GM19351 (cell line): ENCODE measurements around the gene GPR78.

Source experiments
- ATAC-seq: cut with Tn5 transposase; IDR thresholded peaks from one replicate; pipeline ENCODE4 v1.9.1; 2021; ENCODE audit warnings: mild to moderate bottlenecking, moderate library complexity; ENCODE audit not compliant: unreplicated experiment

GPR78 gene, protein sequence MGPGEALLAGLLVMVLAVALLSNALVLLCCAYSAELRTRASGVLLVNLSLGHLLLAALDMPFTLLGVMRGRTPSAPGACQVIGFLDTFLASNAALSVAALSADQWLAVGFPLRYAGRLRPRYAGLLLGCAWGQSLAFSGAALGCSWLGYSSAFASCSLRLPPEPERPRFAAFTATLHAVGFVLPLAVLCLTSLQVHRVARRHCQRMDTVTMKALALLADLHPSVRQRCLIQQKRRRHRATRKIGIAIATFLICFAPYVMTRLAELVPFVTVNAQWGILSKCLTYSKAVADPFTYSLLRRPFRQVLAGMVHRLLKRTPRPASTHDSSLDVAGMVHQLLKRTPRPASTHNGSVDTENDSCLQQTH

DNA sequence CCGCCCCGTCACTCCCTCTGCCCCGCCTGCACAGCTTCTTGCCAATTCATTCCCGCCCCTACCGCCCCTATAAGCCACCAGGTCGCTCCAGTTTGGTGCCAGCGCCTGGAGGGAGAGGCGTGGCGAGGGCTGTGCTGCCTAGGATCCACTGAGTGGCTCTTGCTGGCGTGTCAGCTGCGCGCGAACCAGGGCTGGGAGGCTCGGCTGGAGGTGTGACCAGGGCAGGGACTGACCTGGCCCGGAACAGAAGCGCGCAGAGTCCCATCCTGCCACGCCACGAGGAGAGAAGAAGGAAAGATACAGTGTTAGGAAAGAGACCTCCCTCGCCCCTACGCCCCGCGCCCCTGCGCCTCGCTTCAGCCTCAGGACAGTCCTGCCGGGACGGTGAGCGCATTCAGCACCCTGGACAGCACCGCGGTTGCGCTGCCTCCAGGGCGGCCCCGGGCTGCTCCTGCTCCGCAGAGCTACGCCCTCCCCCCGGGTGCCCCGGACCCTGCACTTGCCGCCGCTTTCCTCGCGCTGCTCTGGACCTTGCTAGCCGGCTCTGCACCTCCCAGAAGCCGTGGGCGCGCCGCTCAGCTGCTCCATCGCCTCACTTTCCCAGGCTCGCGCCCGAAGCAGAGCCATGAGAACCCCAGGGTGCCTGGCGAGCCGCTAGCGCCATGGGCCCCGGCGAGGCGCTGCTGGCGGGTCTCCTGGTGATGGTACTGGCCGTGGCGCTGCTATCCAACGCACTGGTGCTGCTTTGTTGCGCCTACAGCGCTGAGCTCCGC is at the start of gene GPR78:
GPR78 (plus strand) TSS at position 72 of the 773 bp plus-strand sequence; CDS start at position 663, 591 bp downstream.
- no peak for ATAC-seq

DNA sequence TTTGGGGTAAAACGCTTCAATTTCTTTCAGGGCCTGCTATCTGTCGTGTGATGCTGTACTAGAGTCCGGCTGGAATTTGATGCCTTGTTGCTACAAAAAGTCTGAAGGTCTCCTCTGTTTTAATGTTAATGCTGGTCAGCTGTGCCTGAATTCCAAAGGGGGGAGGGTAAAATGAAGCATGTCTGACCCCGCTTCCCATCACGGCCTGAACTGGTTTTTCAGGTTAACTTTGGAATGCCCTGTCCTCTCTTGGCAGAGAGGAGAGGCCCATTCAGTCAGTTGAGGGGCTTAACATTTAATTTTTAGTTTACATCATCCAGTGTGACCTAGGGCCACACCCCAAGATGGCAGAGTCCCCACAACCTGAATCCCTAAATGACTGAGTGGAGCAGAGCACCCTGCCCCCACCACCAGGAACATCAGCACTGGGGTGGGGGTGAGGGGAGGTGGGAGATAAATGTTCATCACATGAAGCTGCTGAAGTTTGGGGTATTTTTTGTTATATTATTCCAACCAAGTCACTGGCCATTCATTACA is 47.9 kb upstream of the GPR78 start:
- no peak for ATAC-seq

DNA sequence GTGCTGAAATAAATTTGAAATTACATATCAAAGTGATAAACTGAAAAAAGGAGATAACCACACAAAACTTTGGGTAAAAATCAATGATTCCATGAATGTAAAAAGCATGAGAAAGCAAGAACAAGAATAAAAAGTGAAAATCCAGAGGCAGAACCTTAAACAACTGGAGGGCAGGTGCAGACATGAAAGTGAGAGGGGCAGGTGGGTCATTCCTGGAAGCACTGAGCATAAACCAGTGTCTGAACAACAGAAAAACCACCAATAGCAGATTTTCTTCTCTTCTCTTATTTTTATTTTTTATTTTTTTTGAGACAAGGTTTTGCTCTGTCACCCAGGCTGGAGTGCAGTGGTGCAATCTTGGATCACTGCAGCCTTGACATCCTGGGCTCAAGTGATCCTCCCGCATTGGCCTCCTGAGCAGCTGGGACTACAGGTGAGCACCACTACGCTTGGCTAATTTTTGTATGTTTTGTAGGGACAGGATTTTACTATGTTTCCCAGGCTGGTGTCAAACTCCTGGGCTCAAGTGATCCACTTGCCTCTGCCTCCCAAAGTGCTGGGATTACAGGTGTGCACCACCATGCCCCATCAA is 46.8 kb upstream of the GPR78 start:
- peak; percentile 36 for ATAC-seq

DNA sequence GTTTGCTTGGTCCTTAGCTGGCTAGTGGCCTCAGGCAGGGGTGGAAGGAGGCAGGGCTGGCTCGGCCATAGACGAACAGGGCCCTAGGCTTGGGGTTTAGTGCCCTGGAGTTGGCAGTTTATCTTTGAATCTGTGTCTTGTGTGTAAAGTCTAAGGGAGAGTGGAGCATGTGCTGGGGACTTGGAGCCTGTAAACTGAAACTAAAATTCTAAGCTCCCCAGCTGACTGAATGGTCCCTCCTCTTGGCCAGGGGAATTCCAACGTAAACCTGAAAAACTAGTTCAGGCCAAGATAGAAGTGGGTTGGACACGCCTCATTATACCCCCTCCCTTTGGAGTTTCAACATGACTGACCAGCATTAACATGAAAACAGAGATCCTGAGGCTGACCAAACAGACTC is 46.1 kb upstream of the GPR78 start:
- ATAC-seq, result peak; percentile 83

DNA sequence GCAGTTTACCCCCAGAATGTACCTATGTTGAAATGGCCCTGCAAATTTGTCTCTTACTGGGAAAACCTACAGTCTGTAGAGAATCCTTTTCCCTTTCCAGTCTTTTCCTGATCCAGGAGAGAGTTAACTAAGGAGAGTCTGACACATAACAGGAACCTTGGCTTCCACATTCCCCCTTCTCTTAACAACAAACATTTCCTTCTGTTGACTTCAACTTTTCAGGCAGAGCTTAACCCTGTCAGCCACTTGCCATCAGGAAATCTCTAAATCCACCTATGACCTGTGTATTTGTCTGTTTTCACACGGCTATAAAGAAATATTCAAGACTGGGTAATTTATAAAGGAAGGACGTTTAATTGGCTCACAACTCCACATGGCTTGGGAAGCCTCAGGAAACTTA is 45.6 kb upstream of the GPR78 start:
- ATAC-seq, result no peak

DNA sequence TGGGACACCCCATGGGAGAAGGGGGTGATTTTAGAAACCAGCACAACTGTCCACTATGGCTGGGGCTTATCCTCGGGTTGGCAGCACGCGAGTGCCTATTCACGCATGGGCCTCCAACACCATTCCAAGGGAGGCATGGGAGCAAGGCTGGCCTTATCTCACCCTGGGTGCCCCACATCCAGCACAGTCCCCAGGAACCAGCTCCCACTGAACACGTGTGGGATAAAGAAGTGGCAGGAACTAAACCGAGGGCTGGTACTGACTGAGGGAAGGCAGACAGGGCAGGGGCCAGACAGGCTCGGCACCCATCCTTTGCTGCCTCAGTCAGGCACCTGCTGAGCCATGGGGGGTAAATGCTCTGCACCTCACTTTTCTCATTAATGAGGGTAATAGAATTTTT is 43.7 kb upstream of the GPR78 start:
- no peak for ATAC-seq

DNA sequence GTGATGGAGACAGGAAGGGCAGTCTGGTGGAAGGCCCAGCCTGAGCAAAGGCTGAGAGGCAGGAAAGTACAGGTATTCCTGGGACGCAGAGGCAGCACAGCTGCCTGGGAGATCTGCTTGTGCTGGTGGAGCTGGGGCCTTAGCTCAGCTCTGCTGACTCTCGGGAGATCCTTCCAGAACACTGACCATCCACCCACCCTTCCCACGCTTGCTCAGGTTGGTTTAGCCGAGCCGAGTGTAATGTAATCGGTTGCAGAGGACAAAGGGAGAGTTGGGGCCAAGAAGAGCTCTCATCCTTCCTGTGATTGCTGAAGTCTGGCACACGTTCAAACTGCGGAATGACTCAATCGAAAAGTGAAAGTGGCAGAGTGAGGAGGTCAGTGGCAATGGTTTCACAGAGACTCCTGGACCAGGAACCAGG is 43.1 kb upstream of the GPR78 start:
- no peak for ATAC-seq

DNA sequence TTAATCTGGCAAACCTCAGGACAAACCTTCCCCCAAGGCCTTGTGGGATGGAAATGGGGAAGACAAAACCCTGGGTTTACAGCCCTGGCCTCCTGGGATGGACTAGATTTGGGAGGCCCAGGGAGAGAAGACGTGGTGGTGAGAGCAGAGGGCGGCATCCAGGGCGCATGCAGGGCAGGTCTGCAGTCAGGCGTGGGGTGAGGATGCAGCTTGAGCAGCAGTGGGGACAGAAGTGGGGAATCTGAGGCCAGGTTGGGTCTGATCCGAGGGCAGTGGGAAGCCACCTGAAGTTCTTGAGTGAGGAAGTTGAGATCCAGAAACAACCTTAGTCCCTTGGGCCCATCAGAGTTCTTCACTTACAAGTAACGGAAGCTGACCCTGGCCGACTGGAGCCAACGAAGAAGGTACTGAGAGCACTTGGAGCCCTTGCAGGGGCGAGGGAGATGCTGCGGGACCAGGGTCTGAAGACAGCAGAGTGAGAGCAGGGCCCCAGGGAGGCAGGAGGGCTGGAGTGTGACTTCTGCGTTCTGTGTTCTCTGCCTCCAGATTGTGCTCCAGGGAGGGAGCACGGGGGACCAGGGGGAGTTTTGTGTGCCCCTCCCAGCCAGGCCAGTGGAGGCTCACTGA is 42.0 kb upstream of the GPR78 start:
- ATAC-seq, result no peak

DNA sequence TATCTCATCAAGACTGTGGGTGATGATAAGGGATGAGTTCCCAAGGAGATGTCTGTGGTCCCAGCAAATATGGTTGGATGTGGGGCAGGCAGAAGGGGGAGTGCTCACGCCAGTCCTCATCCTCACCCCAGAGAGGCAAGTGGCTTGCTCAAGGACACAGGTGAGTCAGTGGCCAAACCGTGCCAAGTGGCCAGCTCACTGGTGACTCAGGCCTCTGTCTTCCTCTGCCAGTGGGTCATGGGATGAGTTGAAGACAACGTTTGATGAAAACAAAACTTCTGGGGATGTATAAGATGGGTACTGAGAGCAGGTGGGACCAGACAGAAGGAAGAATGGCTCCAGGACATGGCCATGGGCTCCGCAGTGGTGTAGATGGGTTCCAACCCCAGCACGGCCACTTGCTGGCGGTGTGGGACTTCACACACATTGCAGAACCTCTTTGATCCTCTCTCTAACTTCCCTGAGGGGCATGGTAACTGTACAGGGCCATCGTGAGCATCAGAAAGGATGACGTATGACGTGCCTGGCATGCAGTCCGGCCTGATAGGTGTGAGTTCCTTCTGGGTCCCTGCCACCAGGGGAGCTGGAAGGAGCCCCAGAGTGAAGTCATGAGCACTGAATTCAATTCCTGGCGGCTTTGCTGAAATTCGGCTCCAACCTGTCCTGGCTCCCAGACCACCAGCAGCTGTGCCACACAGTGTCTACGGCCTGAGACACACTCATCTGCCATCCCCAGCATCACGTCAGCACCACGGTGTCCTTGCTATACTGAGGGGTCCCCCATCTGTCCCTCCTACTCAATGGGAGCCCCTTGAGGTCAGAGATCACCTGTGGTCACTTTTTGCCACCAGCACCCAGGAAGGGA is 41.3 kb upstream of the GPR78 start:
- ATAC-seq, result no peak

DNA sequence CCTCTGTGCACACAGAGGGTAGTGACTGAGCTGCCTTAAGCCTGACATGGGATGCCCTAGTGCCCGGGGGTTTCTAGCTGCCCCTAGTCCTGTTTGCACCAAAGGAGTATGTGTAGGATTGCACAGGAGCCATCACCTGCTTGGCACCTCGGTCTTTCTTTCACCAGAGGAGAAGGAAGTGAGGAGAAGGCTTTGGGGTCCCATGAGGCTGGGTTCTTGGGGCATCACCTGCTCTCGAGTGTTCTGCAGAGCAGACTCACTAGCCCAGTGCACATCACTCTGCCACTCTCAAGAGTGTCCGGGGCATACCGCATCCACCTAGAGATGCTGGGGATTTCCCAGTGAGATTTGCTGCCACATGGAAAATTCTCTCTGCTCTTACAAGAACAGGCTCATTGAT is 40.5 kb upstream of the GPR78 start:
- ATAC-seq, result peak; percentile 31

DNA sequence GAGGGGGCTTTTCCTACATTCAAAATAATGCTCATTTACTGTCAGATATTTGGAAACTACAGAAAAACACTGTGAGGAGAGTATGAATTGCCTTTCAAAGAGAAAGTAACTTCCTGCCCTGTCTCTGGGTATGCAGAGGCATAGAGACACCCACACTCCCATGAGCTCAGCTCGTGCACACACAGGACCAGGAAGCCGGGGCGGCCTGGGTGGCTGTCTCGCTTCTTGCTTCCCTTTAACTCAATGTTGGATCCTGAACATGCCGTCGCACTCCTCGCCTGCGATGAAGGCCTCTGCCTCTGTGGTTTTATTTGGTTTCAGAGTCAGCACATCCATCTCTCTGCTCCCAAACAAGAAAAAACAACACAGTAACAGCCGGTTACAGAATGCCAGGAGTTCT is 40.1 kb upstream of the GPR78 start:
- ATAC-seq, result peak; percentile 55

DNA sequence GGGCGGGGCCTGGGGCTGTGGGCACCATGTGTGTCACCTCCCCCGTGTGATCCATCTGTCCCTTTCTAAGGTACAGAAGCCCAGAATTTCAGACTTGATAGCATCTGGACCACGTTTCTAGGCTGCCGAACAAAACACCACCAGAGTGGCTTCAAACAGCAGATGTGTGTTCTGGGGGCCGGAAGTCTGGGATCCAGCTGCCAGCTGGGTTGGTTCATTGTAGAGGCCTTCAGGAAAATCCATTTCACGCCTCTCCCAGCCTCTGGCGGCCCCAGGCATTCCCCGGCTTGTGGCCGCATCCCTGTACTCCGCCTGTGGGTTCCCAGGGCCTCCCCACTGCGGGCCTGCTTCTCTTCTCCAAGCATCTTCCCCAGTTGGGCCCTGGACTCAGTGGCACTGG is 39.6 kb upstream of the GPR78 start:
- ATAC-seq, result no peak

DNA sequence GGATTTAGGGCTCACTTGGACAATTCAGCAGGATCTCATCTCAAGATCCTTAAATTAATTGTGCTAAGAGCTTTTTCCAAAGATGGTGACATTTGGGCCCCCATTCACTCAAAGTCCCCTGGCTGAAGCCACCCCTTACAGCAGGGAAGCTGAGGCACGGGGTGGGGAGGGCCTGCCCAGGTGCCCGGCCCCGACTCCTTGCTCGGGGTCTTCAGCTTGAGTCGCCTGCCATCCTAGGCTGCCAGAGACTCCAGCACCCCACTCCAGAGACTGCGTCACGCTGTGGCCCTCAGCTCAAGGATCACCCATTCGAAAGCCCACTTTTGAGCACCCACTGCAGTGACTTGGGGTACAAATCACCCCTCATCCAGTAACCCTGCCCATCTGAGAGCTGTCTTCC is 39.2 kb upstream of the GPR78 start:
- ATAC-seq, result no peak

DNA sequence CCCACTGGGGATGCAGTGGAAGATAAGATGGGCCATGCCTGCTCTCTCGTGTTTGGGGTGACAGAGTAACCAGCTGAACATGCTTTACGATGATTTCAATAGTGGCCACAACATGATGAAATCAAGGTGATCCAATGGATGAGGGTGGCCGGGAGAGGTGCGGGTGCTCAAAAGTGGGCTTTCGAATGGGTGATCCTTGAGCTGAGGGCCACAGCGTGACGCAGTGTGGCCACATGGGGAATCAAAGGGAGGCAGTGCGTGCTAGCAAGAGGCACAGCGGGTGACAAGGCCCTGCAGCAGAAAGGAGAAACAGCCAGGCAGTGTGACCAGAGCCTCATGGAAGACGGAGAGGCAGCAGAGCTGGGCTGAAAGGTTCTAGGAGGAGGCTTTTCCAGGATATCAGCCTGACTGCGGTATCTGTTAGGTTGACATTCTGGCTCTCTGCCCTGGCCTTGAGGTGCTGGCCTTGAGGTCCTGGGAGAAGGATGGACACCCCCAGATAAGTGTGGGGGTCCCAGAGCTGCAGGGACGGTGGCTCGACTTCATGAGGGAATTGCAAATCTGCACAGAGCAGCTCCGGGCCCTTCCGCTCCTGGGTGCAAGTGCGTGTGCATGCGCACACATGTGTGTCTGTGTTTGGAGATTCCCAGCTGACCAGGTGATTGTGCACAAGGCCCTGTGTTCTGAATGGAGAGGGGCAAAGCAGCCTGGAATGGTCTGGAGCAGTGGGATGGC is 38.0 kb upstream of the GPR78 start:
- no peak for ATAC-seq

DNA sequence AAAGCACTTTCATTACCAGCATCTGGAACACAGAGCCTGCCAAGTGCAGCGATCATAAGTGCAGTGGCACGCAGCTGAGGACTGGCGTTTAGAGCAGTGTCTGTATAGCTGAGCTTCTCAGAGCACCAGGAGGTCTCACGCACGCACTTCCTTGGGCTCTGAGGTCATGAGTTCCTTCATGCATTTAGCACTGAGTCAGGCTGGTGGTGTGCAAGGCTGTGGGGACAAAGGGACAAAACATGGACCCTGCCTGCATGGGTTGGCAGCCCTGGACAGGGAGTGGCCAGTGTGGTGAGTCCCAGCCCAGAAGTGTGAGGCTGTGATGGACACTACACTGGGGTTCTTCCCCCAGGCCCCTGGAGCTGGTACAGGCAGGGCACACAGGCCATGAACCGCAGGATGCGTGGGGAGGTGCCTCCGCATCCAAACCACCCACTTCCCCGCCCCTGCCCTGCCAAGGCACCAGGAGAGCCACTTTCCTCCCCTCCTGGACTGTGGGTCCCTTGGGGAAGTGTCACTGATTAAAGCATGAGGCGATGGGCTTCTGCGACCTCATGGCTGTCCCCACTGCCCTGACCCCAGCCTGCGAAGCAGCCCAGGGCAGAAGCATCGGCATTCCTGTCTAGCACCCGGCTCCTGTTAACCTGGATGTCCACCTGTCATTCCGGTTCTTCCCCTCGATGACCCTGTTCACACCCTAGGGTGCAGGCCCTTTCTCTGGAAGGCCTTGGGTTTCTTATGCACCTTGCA is 37.2 kb upstream of the GPR78 start:
- ATAC-seq, result no peak

DNA sequence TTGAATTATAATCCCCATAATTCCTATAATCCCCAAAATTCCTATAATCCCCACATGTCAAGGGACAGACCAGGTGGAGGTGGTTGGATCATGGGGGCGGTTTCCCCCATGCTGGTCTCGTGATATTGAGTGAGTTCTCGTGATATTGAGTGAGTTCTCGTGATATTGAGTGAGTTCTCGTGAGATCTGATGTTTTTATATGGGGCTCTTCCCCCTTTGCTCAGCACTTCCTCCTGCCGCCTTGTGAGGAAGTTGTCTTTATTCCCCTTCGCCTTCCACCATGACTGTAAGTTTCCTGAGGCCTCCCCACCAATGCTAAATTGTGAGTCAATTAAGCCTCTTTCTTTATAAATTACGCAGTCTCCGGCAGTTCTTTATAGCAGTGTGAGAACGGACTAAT is 36.6 kb upstream of the GPR78 start:
- no peak for ATAC-seq

DNA sequence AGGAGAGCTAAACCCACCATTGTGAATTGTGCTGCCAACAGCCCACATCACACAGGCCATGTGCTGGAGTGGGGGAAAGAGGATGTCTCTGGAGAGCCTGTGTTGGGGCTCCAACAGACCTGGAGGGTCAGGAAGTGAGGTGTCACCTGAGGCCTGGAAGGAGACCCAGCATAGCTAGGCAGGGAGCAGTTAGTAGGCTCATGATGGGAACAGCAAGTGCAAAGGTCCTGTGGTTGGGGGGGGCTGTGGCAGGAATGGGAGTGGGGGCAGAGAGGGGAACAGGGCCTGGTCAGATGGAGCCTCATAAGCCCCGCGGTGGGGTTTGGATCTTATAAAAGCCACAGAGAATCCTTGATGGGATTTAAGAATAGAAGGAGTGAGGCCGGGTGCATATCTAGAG is 35.9 kb upstream of the GPR78 start:
- no peak for ATAC-seq

DNA sequence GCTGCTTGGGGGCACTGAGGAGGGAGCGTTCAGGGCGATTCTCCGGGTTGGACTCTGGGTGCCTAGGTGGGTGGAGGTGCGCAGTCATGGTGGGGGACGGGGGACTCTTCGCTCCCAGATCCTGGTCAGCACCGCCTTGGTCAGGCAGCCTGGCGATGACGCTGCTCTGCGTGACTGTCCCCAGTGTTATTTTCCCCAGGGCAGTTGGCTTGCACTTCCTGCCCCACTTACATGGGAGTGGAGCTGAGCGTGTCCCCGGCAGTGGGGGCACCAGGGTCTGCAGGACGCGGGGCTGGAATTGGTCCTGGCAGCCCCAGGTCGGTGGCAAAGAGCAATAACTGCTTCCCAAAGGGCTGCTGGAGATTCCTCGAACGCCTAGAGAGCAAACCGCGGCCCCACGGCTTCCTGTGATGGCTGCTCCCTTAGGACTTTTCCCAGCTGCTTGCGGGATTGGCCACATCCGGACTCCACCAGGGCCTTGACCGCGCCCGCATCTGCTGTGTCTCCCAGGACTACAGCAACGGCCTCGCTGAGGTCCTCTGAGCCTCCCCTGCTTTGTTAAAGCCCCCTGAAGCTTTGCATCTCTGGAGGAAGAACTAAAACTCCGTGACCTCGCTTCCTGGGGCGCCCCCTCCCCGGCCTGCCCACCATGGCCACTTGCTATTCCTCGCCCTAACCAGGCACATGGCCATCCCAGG is 35.3 kb upstream of the GPR78 start:
- ATAC-seq, result no peak
